ENCODE results near the gene IKBKE.
A peak's percentile ranks its signal among the peaks of the same experiment; 100 is the strongest.

Gene IKBKE

GRCh38 chr1:206469933-206470691 lies at the start of gene IKBKE:
Gene IKBKE (plus strand): TSS chr1:206470476. CDS start chr1:206473228, 2,752 bp downstream.
- TF ChIP-seq Cebpa-rat (IDR thresholded peaks at IDR 0.05) = no peak
- peaks cover 79% of the 10 kb centered on the region for H3K4me1 ChIP-seq

GRCh38 chr1:206421616-206422340 lies 48.5 kb upstream of the IKBKE start:
- Histone ChIP-seq H3K36me3 (peaks cover 99% of the 10 kb centered on the region), H3K27me3 (no peaks in the 10 kb centered on the region), H4K20me1 (no peaks in the 10 kb centered on the region), H3K9me3 (no peaks in the 10 kb centered on the region), H3K4me3 (no peak overlapping the region), H3K9ac (no peak overlapping the region), H3K4me2 (no peak overlapping the region), H3K4me1 (no peaks in the 10 kb centered on the region), H3K27ac (no peak overlapping the region)
- TF ChIP-seq Cebpa-rat (IDR thresholded peaks at IDR 0.05) = no peak

More at GRCh38 chr1:206469933-206470691, at the start of gene IKBKE:
- H3K9ac ChIP-seq = peak within 1 kb of the TSS; percentile 74
- peaks cover 17% of the 10 kb centered on the region for H3K36me3 ChIP-seq
- peak within 1 kb of the TSS; percentile 100 for H3K4me2 ChIP-seq
- no peaks in the 10 kb centered on the region for H3K27me3 ChIP-seq
- H3K27ac ChIP-seq = peak within 1 kb of the TSS; percentile 78
- H3K9me3 ChIP-seq = no peaks in the 10 kb centered on the region
- peak within 1 kb of the TSS; percentile 69 for H3K4me3 ChIP-seq
- H4K20me1 ChIP-seq = no peaks in the 10 kb centered on the region

- H3K27ac ChIP-seq = no peak overlapping the region
These were observed 47.8 kb upstream of the IKBKE start for GRCh38 chr1:206422525-206422924.

GRCh38 chr1:206427291-206427690 lies 43.0 kb upstream of the IKBKE start:
- H3K9me3 ChIP-seq = no peaks in the 10 kb centered on the region
- no peaks in the 10 kb centered on the region for H3K4me1 ChIP-seq
- H3K4me3 ChIP-seq = no peak overlapping the region
- H3K4me2 ChIP-seq = no peak overlapping the region
- H3K36me3 ChIP-seq = peaks cover 99% of the 10 kb centered on the region
- H4K20me1 ChIP-seq = no peaks in the 10 kb centered on the region
- H3K27ac ChIP-seq = no peak overlapping the region
- TF ChIP-seq Cebpa-rat (IDR thresholded peaks at IDR 0.05) = no peak
- no peak overlapping the region for H3K9ac ChIP-seq
- H3K27me3 ChIP-seq = no peaks in the 10 kb centered on the region

More at GRCh38 chr1:206422525-206422924, 47.8 kb upstream of the IKBKE start:
- peaks cover 99% of the 10 kb centered on the region for H3K36me3 ChIP-seq
- no peaks in the 10 kb centered on the region for H3K4me1 ChIP-seq
- no peaks in the 10 kb centered on the region for H4K20me1 ChIP-seq
- H3K27me3 ChIP-seq = no peaks in the 10 kb centered on the region
- no peak for TF ChIP-seq Cebpa-rat (IDR thresholded peaks at IDR 0.05)
- H3K9me3 ChIP-seq = no peaks in the 10 kb centered on the region
- H3K9ac ChIP-seq = no peak overlapping the region
- no peak overlapping the region for H3K4me2 ChIP-seq
- no peak overlapping the region for H3K4me3 ChIP-seq

- H3K4me1 ChIP-seq = no peaks in the 10 kb centered on the region
- H3K27me3 ChIP-seq = no peaks in the 10 kb centered on the region
- H4K20me1 ChIP-seq = no peaks in the 10 kb centered on the region
- H3K4me3 ChIP-seq = no peak overlapping the region
- H3K36me3 ChIP-seq = peaks cover 98% of the 10 kb centered on the region
- no peaks in the 10 kb centered on the region for H3K9me3 ChIP-seq
- no peak for TF ChIP-seq Cebpa-rat (IDR thresholded peaks at IDR 0.05)
- no peak overlapping the region for H3K4me2 ChIP-seq
- H3K9ac ChIP-seq = no peak overlapping the region
- H3K27ac ChIP-seq = no peak overlapping the region
These were observed 40.9 kb upstream of the IKBKE start for GRCh38 chr1:206429421-206429820.

GRCh38 chr1:206430031-206430983 lies 40.0 kb upstream of the IKBKE start:
- Histone ChIP-seq H3K4me2 (no peak overlapping the region), H3K36me3 (peaks cover 99% of the 10 kb centered on the region), H3K4me1 (no peaks in the 10 kb centered on the region), H3K4me3 (no peak overlapping the region), H4K20me1 (no peaks in the 10 kb centered on the region), H3K9ac (no peak overlapping the region), H3K9me3 (no peaks in the 10 kb centered on the region), H3K27ac (no peak overlapping the region), H3K27me3 (no peaks in the 10 kb centered on the region)
- no peak for TF ChIP-seq Cebpa-rat (IDR thresholded peaks at IDR 0.05)

- Histone ChIP-seq H4K20me1 (no peaks in the 10 kb centered on the region), H3K4me3 (no peak overlapping the region), H3K36me3 (peaks cover 99% of the 10 kb centered on the region), H3K27me3 (no peaks in the 10 kb centered on the region), H3K4me1 (no peaks in the 10 kb centered on the region), H3K4me2 (no peak overlapping the region), H3K9ac (no peak overlapping the region), H3K9me3 (no peaks in the 10 kb centered on the region), H3K27ac (no peak overlapping the region)
- no peak for TF ChIP-seq Cebpa-rat (IDR thresholded peaks at IDR 0.05)
These were observed 34.8 kb upstream of the IKBKE start for GRCh38 chr1:206435445-206435844.

- Histone ChIP-seq H3K4me2 (no peak overlapping the region), H3K27ac (no peak overlapping the region), H3K36me3 (peaks cover 99% of the 10 kb centered on the region), H3K9me3 (no peaks in the 10 kb centered on the region), H3K9ac (no peak overlapping the region), H3K4me1 (no peaks in the 10 kb centered on the region), H3K4me3 (no peak overlapping the region), H3K27me3 (no peaks in the 10 kb centered on the region), H4K20me1 (no peaks in the 10 kb centered on the region)
- no peak for TF ChIP-seq Cebpa-rat (IDR thresholded peaks at IDR 0.05)
These were observed 31.7 kb upstream of the IKBKE start for GRCh38 chr1:206438554-206438953.

GRCh38 chr1:206439205-206439604 lies 31.1 kb upstream of the IKBKE start:
- peaks cover 100% of the 10 kb centered on the region for H3K36me3 ChIP-seq
- no peak overlapping the region for H3K4me3 ChIP-seq
- H4K20me1 ChIP-seq = no peaks in the 10 kb centered on the region
- no peak overlapping the region for H3K27ac ChIP-seq
- no peak overlapping the region for H3K4me2 ChIP-seq
- H3K9ac ChIP-seq = no peak overlapping the region
- H3K4me1 ChIP-seq = no peaks in the 10 kb centered on the region
- no peaks in the 10 kb centered on the region for H3K9me3 ChIP-seq
- no peak for TF ChIP-seq Cebpa-rat (IDR thresholded peaks at IDR 0.05)
- H3K27me3 ChIP-seq = no peaks in the 10 kb centered on the region

Data from BLaER1 (cell line).